ENCODE results near the gene OPCML.

GRCh38 chr11:132921597-132921996, 610.7 kb downstream of the OPCML start:
- TF ChIP-seq, protein P1, sequence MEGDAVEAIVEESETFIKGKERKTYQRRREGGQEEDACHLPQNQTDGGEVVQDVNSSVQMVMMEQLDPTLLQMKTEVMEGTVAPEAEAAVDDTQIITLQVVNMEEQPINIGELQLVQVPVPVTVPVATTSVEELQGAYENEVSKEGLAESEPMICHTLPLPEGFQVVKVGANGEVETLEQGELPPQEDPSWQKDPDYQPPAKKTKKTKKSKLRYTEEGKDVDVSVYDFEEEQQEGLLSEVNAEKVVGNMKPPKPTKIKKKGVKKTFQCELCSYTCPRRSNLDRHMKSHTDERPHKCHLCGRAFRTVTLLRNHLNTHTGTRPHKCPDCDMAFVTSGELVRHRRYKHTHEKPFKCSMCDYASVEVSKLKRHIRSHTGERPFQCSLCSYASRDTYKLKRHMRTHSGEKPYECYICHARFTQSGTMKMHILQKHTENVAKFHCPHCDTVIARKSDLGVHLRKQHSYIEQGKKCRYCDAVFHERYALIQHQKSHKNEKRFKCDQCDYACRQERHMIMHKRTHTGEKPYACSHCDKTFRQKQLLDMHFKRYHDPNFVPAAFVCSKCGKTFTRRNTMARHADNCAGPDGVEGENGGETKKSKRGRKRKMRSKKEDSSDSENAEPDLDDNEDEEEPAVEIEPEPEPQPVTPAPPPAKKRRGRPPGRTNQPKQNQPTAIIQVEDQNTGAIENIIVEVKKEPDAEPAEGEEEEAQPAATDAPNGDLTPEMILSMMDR (conservative IDR thresholded peaks at IDR 0.05; ENCODE audit: low read depth, low read length): no peak
- no peak for TF ChIP-seq EZH2 (IDR thresholded peaks at IDR 0.05; ENCODE audit: borderline replicate concordance, low read depth, low read length, poor library complexity, severe bottlenecking)

Data from A673 (cell line).